HepG2 (cell line): ENCODE data around the gene CD7. TPM values are rescaled to one million over a fixed set of nuclear protein-coding genes. Genes with fewer than 3 reads are reported as not detected.

ENCODE experiments used
- CCDC6 ChIP-seq: sonication (generic); formaldehyde crosslinking; IDR thresholded peaks from 2 replicates; pipeline ENCODE4 v1.8.1; 2022; ENCODE audit warnings: mild to moderate bottlenecking, missing genetic modification reagents, moderate library complexity
- FOXA3 ChIP-seq: IDR thresholded peaks from 2 replicates; pipeline ENCODE4 v1.6.1; 2016; ENCODE audit warnings: missing genetic modification reagents, missing compliant biosample characterization
- FOXO4 ChIP-seq: sonication (generic); formaldehyde crosslinking; conservative IDR thresholded peaks from 2 replicates; pipeline ENCODE4 v1.8.1; 2023; ENCODE audit warnings: missing genetic modification reagents
- HHEX ChIP-seq: IDR thresholded peaks from 2 replicates; pipeline ENCODE4 v1.6.1; 2016; ENCODE audit warnings: control low read depth
- HNRNPL ChIP-seq: fragments of 200-400 bp; formaldehyde crosslinking; IDR thresholded peaks from 2 replicates; pipeline ENCODE4 v1.6.1; 2017; ENCODE audit warnings: mild to moderate bottlenecking, low read depth, low read length
- HOXA3 ChIP-seq: sonication (generic); formaldehyde crosslinking; IDR thresholded peaks from 2 replicates; pipeline ENCODE4 v1.5.0; 2020; ENCODE audit warnings: missing genetic modification reagents
- KLF12 ChIP-seq: sonication (generic); formaldehyde crosslinking; IDR thresholded peaks from 2 replicates; pipeline ENCODE4 v1.4.0; 2020; ENCODE audit warnings: missing genetic modification reagents, borderline replicate concordance
- MXD1 ChIP-seq: sonication (generic); formaldehyde crosslinking; IDR thresholded peaks from 2 replicates; pipeline ENCODE4 v1.4.0; 2020; ENCODE audit warnings: mild to moderate bottlenecking, missing genetic modification reagents
- POLR2AphosphoS5 ChIP-seq: IDR thresholded peaks from 2 replicates; pipeline ENCODE4 v1.6.1; 2012; ENCODE audit warnings: low read depth, low read length
- TARDBP ChIP-seq: sonication (generic); formaldehyde crosslinking; IDR thresholded peaks from 2 replicates; pipeline ENCODE4 v1.8.0; 2022; ENCODE audit warnings: mild to moderate bottlenecking, missing genetic modification reagents
- ZBTB20 ChIP-seq: sonication (generic); formaldehyde crosslinking; IDR thresholded peaks from 2 replicates; pipeline ENCODE4 v1.8.1; 2023; ENCODE audit warnings: missing genetic modification reagents, low read depth, mild to moderate bottlenecking, borderline replicate concordance
- ZC3H13 ChIP-seq: sonication (generic); formaldehyde crosslinking; IDR thresholded peaks from 2 replicates; pipeline ENCODE4 v1.8.1; 2023; ENCODE audit warnings: mild to moderate bottlenecking, missing genetic modification reagents, moderate library complexity
- ZFYVE20 ChIP-seq: sonication (generic); formaldehyde crosslinking; IDR thresholded peaks from 2 replicates; pipeline ENCODE4 v1.8.0; 2023; ENCODE audit warnings: low read depth, mild to moderate bottlenecking, moderate library complexity, missing genetic modification reagents, borderline replicate concordance
- ZNF343 ChIP-seq: sonication (generic); formaldehyde crosslinking; IDR thresholded peaks from 2 replicates; pipeline ENCODE4 v1.4.0; 2020; ENCODE audit warnings: mild to moderate bottlenecking, missing genetic modification reagents
- ZNF431 ChIP-seq: sonication (generic); formaldehyde crosslinking; IDR thresholded peaks from 2 replicates; pipeline ENCODE4 v1.9.0; 2022; ENCODE audit warnings: missing genetic modification reagents, low read depth, mild to moderate bottlenecking, borderline replicate concordance
- ZNF747 ChIP-seq: sonication (generic); formaldehyde crosslinking; IDR thresholded peaks from 2 replicates; pipeline ENCODE4 v1.8.1; 2023; ENCODE audit warnings: missing genetic modification reagents, mild to moderate bottlenecking, borderline replicate concordance
- ZNF780A ChIP-seq: sonication (generic); formaldehyde crosslinking; IDR thresholded peaks from 2 replicates; pipeline ENCODE4 v1.8.0; 2022; ENCODE audit warnings: mild to moderate bottlenecking, missing genetic modification reagents, moderate library complexity
- ZNF782 ChIP-seq: sonication (generic); formaldehyde crosslinking; IDR thresholded peaks from 2 replicates; pipeline ENCODE4 v1.4.0; 2020; ENCODE audit warnings: missing genetic modification reagents, mild to moderate bottlenecking, borderline replicate concordance
- polyA plus RNA-seq, 8 experiments: library from polyadenylated mRNA; depleted of rRNA in 3 of 8; stranded (reverse) in 7 of 8; unstranded in 1 of 8; fragments of >200 nt; fragmentation: Illumina TruSeq in 4 of 8; extraction: Trizol in 4 of 8; gene quantifications; 2 replicates each; pipeline versions ENCODE4 v1.2.1 to v1.2.3, GENCODE V29; 2011 to 2016; ENCODE audit warnings: low read depth in 4 of 8, missing spikeins in 1 of 8, mixed read lengths in 1 of 8; ENCODE audit not compliant: insufficient read depth in 1 of 8
- total RNA-seq, 5 experiments: library from RNA; depleted of rRNA; stranded (reverse); fragments of >200 nt; fragmentation: Illumina TruSeq; extraction: Trizol; gene quantifications; 2 replicates each; pipeline ENCODE4 v1.2.3, GENCODE V29; 2016; ENCODE audit warnings: low read depth in 1 of 5
- TF ChIP-seq, protein P1 (sequence below): sonication (generic); formaldehyde crosslinking; IDR thresholded peaks from 2 replicates; pipeline ENCODE4 v1.8.0; 2022; ENCODE audit warnings: missing genetic modification reagents, mild to moderate bottlenecking, borderline replicate concordance
- TF ChIP-seq, protein P2 (sequence below): IDR thresholded peaks from 2 replicates; pipeline ENCODE4 v1.6.1; 2016; ENCODE audit warnings: control low read depth
- TF ChIP-seq, protein P3 (sequence below): sonication (generic); formaldehyde crosslinking; IDR thresholded peaks from 2 replicates; pipeline ENCODE4 v1.4.0; 2020; ENCODE audit warnings: mild to moderate bottlenecking, missing genetic modification reagents

The CD7 gene
- total and polyA plus RNA-seq, 2 of the 13 experiments (the other 11 are each of a cell fraction or from before 2014, with no cell fraction given): 67.6 to 76.4 TPM

DNA sequence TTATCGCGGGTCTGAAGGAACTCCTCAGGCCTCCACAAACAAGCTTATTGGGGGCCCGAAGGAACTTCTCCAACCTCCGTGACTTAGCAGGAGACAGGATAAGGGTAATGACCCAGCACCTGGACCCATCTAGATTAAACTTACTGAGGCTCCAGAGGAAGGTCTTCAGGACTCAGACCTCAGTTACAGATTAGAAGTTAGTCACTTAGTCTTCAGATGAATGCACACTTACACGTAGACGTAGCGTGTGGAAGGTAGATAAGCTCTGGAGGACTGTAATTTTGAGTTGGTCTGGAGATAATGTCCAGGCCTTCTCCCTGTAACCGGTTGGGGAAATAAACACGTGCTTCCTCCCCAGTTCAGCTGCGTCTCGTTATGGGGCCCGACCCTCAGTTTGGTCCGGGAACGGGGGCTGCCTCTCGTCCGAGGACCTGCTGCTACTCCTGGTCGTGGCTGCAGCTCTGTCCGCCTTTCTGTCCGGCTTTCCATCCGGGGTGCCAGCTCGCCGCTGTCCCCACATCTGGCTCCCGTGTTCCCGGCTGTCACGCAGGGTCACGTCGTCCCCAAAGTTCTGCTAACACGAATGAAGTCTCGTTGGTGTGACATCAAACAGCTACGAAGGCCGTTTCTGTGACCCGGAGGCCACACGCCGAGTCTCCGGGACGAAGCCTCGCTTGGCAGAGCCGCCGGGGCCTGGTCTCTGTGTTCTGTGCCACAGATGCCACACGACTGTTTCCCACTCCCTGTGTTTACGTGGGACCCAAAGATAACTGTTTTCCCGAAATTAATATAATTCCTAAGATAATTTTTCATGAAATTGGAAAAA, 28.0 kb upstream of the CD7 start (continued):
- TF ChIP-seq POLR2AphosphoS5 (peak; percentile 27; the same call in 1 of the 2 replicates), CCDC6 (CRISPR knock-in tag) (no peak), FOXA3 (no peak), ZNF780A (CRISPR knock-in tag) (no peak), MXD1 (no peak), HHEX (CRISPR knock-in tag) (no peak), ZNF747 (CRISPR knock-in tag) (no peak), ZC3H13 (CRISPR knock-in tag) (no peak), TARDBP (CRISPR knock-in tag) (no peak), ZNF431 (no peak), ZNF782 (no peak), ZBTB20 (CRISPR knock-in tag) (no peak), FOXO4 (CRISPR knock-in tag) (no peak), HNRNPL (no peak), ZFYVE20 (CRISPR knock-in tag) (no peak), HOXA3 (CRISPR knock-in tag) (no peak), KLF12 (CRISPR knock-in tag) (no peak), ZNF343 (CRISPR knock-in tag) (no peak)
- TF ChIP-seq, protein P1, sequence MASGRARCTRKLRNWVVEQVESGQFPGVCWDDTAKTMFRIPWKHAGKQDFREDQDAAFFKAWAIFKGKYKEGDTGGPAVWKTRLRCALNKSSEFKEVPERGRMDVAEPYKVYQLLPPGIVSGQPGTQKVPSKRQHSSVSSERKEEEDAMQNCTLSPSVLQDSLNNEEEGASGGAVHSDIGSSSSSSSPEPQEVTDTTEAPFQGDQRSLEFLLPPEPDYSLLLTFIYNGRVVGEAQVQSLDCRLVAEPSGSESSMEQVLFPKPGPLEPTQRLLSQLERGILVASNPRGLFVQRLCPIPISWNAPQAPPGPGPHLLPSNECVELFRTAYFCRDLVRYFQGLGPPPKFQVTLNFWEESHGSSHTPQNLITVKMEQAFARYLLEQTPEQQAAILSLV: no peak
- TF ChIP-seq, protein P2, sequence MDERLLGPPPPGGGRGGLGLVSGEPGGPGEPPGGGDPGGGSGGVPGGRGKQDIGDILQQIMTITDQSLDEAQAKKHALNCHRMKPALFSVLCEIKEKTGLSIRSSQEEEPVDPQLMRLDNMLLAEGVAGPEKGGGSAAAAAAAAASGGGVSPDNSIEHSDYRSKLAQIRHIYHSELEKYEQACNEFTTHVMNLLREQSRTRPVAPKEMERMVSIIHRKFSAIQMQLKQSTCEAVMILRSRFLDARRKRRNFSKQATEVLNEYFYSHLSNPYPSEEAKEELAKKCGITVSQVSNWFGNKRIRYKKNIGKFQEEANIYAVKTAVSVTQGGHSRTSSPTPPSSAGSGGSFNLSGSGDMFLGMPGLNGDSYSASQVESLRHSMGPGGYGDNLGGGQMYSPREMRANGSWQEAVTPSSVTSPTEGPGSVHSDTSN (CRISPR knock-in tag): no peak
- TF ChIP-seq, protein P3, sequence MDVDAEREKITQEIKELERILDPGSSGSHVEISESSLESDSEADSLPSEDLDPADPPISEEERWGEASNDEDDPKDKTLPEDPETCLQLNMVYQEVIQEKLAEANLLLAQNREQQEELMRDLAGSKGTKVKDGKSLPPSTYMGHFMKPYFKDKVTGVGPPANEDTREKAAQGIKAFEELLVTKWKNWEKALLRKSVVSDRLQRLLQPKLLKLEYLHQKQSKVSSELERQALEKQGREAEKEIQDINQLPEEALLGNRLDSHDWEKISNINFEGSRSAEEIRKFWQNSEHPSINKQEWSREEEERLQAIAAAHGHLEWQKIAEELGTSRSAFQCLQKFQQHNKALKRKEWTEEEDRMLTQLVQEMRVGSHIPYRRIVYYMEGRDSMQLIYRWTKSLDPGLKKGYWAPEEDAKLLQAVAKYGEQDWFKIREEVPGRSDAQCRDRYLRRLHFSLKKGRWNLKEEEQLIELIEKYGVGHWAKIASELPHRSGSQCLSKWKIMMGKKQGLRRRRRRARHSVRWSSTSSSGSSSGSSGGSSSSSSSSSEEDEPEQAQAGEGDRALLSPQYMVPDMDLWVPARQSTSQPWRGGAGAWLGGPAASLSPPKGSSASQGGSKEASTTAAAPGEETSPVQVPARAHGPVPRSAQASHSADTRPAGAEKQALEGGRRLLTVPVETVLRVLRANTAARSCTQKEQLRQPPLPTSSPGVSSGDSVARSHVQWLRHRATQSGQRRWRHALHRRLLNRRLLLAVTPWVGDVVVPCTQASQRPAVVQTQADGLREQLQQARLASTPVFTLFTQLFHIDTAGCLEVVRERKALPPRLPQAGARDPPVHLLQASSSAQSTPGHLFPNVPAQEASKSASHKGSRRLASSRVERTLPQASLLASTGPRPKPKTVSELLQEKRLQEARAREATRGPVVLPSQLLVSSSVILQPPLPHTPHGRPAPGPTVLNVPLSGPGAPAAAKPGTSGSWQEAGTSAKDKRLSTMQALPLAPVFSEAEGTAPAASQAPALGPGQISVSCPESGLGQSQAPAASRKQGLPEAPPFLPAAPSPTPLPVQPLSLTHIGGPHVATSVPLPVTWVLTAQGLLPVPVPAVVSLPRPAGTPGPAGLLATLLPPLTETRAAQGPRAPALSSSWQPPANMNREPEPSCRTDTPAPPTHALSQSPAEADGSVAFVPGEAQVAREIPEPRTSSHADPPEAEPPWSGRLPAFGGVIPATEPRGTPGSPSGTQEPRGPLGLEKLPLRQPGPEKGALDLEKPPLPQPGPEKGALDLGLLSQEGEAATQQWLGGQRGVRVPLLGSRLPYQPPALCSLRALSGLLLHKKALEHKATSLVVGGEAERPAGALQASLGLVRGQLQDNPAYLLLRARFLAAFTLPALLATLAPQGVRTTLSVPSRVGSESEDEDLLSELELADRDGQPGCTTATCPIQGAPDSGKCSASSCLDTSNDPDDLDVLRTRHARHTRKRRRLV (CRISPR knock-in tag): no peak
